Activated CD4-positive, alpha-beta T cell treated with anti-CD3 and anti-CD28 coated beads for 36 hours (primary cell): Measurements from ENCODE around the gene HIVEP3. TPM values are rescaled to one million over a fixed set of nuclear protein-coding genes. Genes with fewer than 3 reads are reported as not detected.

Experiments used
- ATAC-seq: fragments of 200-7000 bp; cut with Tn5 transposase; one replicate; pipeline ENCODE4 v1.10.0; 2021; ENCODE audit warnings: mild to moderate bottlenecking, moderate library complexity
- CTCF ChIA-PET: fragments of 350-600 bp; sonication (Branson Sonifier 250); formaldehyde crosslinking; loops from one replicate; lab custom pipeline; 2021; ENCODE audit warnings: antibody characterized with exemption; lab: Charles Lee
- POLR2A ChIA-PET: fragments of 350-600 bp; sonication (Branson Sonifier 250); formaldehyde crosslinking; loops from one replicate; lab custom pipeline; 2021; ENCODE audit warnings: antibody characterized with exemption, inconsistent platforms; lab: Charles Lee
- DNase-seq: peaks from one replicate; pipeline ENCODE4 v3.0.0-alpha.2; 2020
- H3K27ac Mint-ChIP-seq: one replicate; pipeline ENCODE4 v1.8.0; 2021; ENCODE audit warnings: mixed read lengths
- H3K27me3 Mint-ChIP-seq: one replicate; pipeline ENCODE4 v1.8.0; 2021; ENCODE audit warnings: mixed read lengths
- H3K36me3 Mint-ChIP-seq: one replicate; pipeline ENCODE4 v1.8.0; 2021; ENCODE audit warnings: low read depth, mixed read lengths
- H3K4me1 Mint-ChIP-seq: one replicate; pipeline ENCODE4 v1.8.0; 2021; ENCODE audit warnings: mixed read lengths
- H3K4me3 Mint-ChIP-seq: one replicate; pipeline ENCODE4 v1.8.0; 2021; ENCODE audit warnings: mild to moderate bottlenecking, moderate library complexity, mixed read lengths
- H3K9me3 Mint-ChIP-seq: one replicate; pipeline ENCODE4 v1.8.0; 2021; ENCODE audit warnings: low read depth, mixed read lengths
- intact Hi-C, 2 experiments: fragments of 100-400 bp; cut with DNase I in 1 of 2; cut with micrococcal nuclease in 1 of 2; formaldehyde crosslinking; loops; one replicate each; pipeline versions ENCODE4 v1.14.2 to v1.15.1; 2022 to 2024; cut with DNase I, micrococcal nuclease
- total RNA-seq, 2 experiments: library from RNA; stranded (reverse); gene quantifications; one replicate each; pipeline ENCODE4 v1.2.3, GENCODE V29; 2021

Gene HIVEP3
- total RNA-seq, 2 experiments from 2014 or later = 29.4 to 39.6 TPM

GRCh38 chr1:41629571-41629970 is 289.2 kb downstream of the HIVEP3 start:
- Mint-ChIP-seq H3K27me3 (no peaks in the 10 kb centered on the region), H3K36me3 (peaks cover 70% of the 10 kb centered on the region), H3K9me3 (no peaks in the 10 kb centered on the region), H3K4me3 (no peak overlapping the region), H3K4me1 (peaks cover 84% of the 10 kb centered on the region), H3K27ac (peak overlapping the region; percentile 66)
- ChIA-PET CTCF (no interaction called here), POLR2A (no interaction called here)
- ATAC-seq (no peak), DNase-seq (no peak)
- intact Hi-C loops = loop anchor here in 1 of 2 experiments (5.0 kb wide), 1 partner anchor 33 kb away; no protein-coding TSS in a partner anchor

GRCh38 chr1:41629141-41629540 is 289.6 kb downstream of the HIVEP3 start:
- POLR2A ChIA-PET = no interaction called here
- peaks cover 84% of the 10 kb centered on the region for H3K4me1 Mint-ChIP-seq
- no peak for DNase-seq
- CTCF ChIA-PET = no interaction called here
- peaks cover 73% of the 10 kb centered on the region for H3K36me3 Mint-ChIP-seq
- no peaks in the 10 kb centered on the region for H3K27me3 Mint-ChIP-seq
- no peaks in the 10 kb centered on the region for H3K9me3 Mint-ChIP-seq
- peak overlapping the region; percentile 66 for H3K27ac Mint-ChIP-seq
- intact Hi-C loops = loop anchor here in 1 of 2 experiments (5.0 kb wide), 1 partner anchor 33 kb away; no protein-coding TSS in a partner anchor
- H3K4me3 Mint-ChIP-seq = no peak overlapping the region
- ATAC-seq = no peak

- Mint-ChIP-seq H3K9me3 (no peaks in the 10 kb centered on the region), H3K36me3 (peaks cover 70% of the 10 kb centered on the region), H3K27ac (peak overlapping the region; percentile 82), H3K27me3 (no peaks in the 10 kb centered on the region), H3K4me3 (no peak overlapping the region), H3K4me1 (peaks cover 84% of the 10 kb centered on the region)
- ChIA-PET CTCF (interaction anchor here (0.5 kb wide), 1 partner anchor 46 kb away, joined by 3 read pairs; no protein-coding TSS in a partner anchor), POLR2A (no interaction called here)
- no peak for ATAC-seq
- intact Hi-C loops = loop anchor here (1.0 to 5.0 kb wide), 3 partner anchors 12 to 235 kb away; no protein-coding TSS in a partner anchor
- no peak for DNase-seq
These were observed 291.0 kb downstream of the HIVEP3 start for GRCh38 chr1:41627491-41628280.

GRCh38 chr1:41626616-41627375 is 291.9 kb downstream of the HIVEP3 start:
- H3K27ac Mint-ChIP-seq = peak overlapping the region; percentile 82
- peaks cover 67% of the 10 kb centered on the region for H3K36me3 Mint-ChIP-seq
- H3K27me3 Mint-ChIP-seq = no peaks in the 10 kb centered on the region
- POLR2A ChIA-PET = no interaction called here
- DNase-seq (peak; percentile 88), ATAC-seq (peak; percentile 98)
- intact Hi-C loops = loop anchor here (1.0 to 5.0 kb wide), 3 partner anchors 13 to 236 kb away; no protein-coding TSS in a partner anchor
- H3K9me3 Mint-ChIP-seq = no peaks in the 10 kb centered on the region
- peaks cover 84% of the 10 kb centered on the region for H3K4me1 Mint-ChIP-seq
- CTCF ChIA-PET = interaction anchor here (1.6 kb wide), 1 partner anchor 26 kb away, joined by 3 read pairs; no protein-coding TSS in a partner anchor
- no peak overlapping the region for H3K4me3 Mint-ChIP-seq

- peaks cover 84% of the 10 kb centered on the region for H3K4me1 Mint-ChIP-seq
- ChIA-PET CTCF (interaction anchor here (1.6 kb wide), 1 partner anchor 27 kb away, joined by 3 read pairs; no protein-coding TSS in a partner anchor), POLR2A (no interaction called here)
- H3K4me3 Mint-ChIP-seq = no peak overlapping the region
- intact Hi-C loops = loop anchor here in 1 of 2 experiments (5.0 kb wide), 1 partner anchor 36 kb away; no protein-coding TSS in a partner anchor
- ATAC-seq (no peak), DNase-seq (no peak)
- no peaks in the 10 kb centered on the region for H3K9me3 Mint-ChIP-seq
- H3K27me3 Mint-ChIP-seq = no peaks in the 10 kb centered on the region
- peak overlapping the region; percentile 21 for H3K27ac Mint-ChIP-seq
- H3K36me3 Mint-ChIP-seq = peaks cover 67% of the 10 kb centered on the region
These were observed 292.6 kb downstream of the HIVEP3 start for GRCh38 chr1:41626146-41626545.

- H3K36me3 Mint-ChIP-seq = peaks cover 65% of the 10 kb centered on the region
- POLR2A ChIA-PET = no interaction called here
These were observed 295.0 kb downstream of the HIVEP3 start for GRCh38 chr1:41623736-41624135.

GRCh38 chr1:41622859-41623732 is 295.6 kb downstream of the HIVEP3 start:
- peak overlapping the region; percentile 34 for H3K27ac Mint-ChIP-seq
- peaks cover 64% of the 10 kb centered on the region for H3K36me3 Mint-ChIP-seq
- intact Hi-C loops = no loop called here
- peaks cover 58% of the 10 kb centered on the region for H3K4me1 Mint-ChIP-seq
- no peaks in the 10 kb centered on the region for H3K27me3 Mint-ChIP-seq
- no peak for DNase-seq
- CTCF ChIA-PET = interaction anchor here (0.6 kb wide), 1 partner anchor 96 kb away, joined by 3 read pairs; no protein-coding TSS in a partner anchor
- ATAC-seq = no peak
- POLR2A ChIA-PET = no interaction called here
- no peaks in the 10 kb centered on the region for H3K9me3 Mint-ChIP-seq
- no peak overlapping the region for H3K4me3 Mint-ChIP-seq

More at GRCh38 chr1:41623736-41624135, 295.0 kb downstream of the HIVEP3 start:
- peak overlapping the region; percentile 17 for H3K27ac Mint-ChIP-seq
- H3K4me3 Mint-ChIP-seq = no peak overlapping the region
- H3K27me3 Mint-ChIP-seq = no peaks in the 10 kb centered on the region
- H3K9me3 Mint-ChIP-seq = no peaks in the 10 kb centered on the region
- CTCF ChIA-PET = interaction anchor here (0.6 kb wide), 2 partner anchors 95 to 242 kb away, joined by 3 to 5 read pairs; no protein-coding TSS in a partner anchor
- DNase-seq (no peak), ATAC-seq (no peak)
- intact Hi-C loops = no loop called here
- peaks cover 65% of the 10 kb centered on the region for H3K4me1 Mint-ChIP-seq

GRCh38 chr1:41622402-41622801 is 296.3 kb downstream of the HIVEP3 start:
- ATAC-seq (no peak), DNase-seq (no peak)
- Mint-ChIP-seq H3K27me3 (no peaks in the 10 kb centered on the region), H3K9me3 (no peaks in the 10 kb centered on the region), H3K27ac (no peak overlapping the region), H3K36me3 (peaks cover 59% of the 10 kb centered on the region), H3K4me1 (peaks cover 51% of the 10 kb centered on the region), H3K4me3 (no peak overlapping the region)
- intact Hi-C loops = no loop called here
- CTCF ChIA-PET = no interaction called here
- POLR2A ChIA-PET = no interaction called here

GRCh38 chr1:41621791-41622190 is 296.9 kb downstream of the HIVEP3 start:
- Mint-ChIP-seq H3K4me3 (no peak overlapping the region), H3K36me3 (peaks cover 57% of the 10 kb centered on the region), H3K27me3 (no peaks in the 10 kb centered on the region), H3K4me1 (peaks cover 45% of the 10 kb centered on the region), H3K27ac (peak overlapping the region; percentile 10), H3K9me3 (no peaks in the 10 kb centered on the region)
- intact Hi-C loops = no loop called here
- ChIA-PET POLR2A (no interaction called here), CTCF (no interaction called here)
- ATAC-seq (no peak), DNase-seq (no peak)

- ATAC-seq (no peak), DNase-seq (no peak)
- H3K4me3 Mint-ChIP-seq = no peak overlapping the region
- peaks cover 56% of the 10 kb centered on the region for H3K36me3 Mint-ChIP-seq
- peaks cover 40% of the 10 kb centered on the region for H3K4me1 Mint-ChIP-seq
- no peaks in the 10 kb centered on the region for H3K27me3 Mint-ChIP-seq
- CTCF ChIA-PET = no interaction called here
- H3K9me3 Mint-ChIP-seq = no peaks in the 10 kb centered on the region
- no peak overlapping the region for H3K27ac Mint-ChIP-seq
- intact Hi-C loops = no loop called here
- POLR2A ChIA-PET = no interaction called here
These were observed 297.5 kb downstream of the HIVEP3 start for GRCh38 chr1:41621256-41621655.
